ENCODE measurements around the gene DNAJA3. TPM values are rescaled to one million over a fixed set of nuclear protein-coding genes. Genes with fewer than 3 reads are reported as not detected.

DNAJA3 gene
- total RNA-seq, 1 donor from 2014 or later = 40.6 TPM

DNA sequence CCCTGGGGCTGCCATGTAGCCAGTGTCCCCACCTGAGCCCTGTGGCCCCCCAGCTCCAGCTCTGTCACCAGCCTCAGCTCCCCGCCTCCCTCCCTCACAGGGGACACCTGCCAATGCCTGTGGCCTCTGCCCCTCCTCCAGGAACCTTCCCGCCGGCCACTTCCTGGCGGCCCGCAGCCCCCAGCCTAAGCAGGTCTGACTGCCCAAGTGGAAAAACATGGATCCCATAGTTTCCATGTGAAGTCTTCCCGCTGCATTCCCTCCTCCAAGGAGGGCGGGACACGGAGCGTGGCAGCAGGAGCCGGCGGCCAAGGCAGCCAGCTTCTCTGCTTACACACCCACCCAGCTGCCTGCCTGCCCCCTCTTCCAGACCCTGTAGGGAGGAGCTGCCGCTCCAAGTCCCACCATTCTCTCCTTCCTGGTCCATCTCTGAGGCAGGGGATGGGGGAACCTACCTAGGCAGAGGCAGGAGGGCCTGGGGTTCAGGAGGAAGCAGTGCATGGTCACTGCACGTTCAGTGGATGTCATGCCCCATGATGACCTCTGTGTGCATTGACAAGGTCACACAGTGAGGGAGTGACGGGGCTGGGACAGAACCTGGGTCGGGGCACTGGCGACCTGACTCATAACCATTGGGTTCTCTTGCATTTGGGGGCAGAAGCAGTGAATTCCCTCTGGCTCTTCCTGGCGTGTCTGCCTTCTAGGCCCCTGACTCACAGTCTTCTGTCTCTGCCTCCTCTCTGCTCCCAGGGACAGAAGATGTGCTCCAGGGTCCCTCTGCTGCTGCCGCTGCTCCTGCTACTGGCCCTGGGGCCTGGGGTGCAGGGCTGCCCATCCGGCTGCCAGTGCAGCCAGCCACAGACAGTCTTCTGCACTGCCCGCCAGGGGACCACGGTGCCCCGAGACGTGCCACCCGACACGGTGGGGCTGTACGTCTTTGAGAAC lies 45.3 kb upstream of the DNAJA3 start:
- no peak overlapping the region for H3K4me3 ChIP-seq (ENCODE audit: low read depth, low read length)
- TF ChIP-seq, protein P1, sequence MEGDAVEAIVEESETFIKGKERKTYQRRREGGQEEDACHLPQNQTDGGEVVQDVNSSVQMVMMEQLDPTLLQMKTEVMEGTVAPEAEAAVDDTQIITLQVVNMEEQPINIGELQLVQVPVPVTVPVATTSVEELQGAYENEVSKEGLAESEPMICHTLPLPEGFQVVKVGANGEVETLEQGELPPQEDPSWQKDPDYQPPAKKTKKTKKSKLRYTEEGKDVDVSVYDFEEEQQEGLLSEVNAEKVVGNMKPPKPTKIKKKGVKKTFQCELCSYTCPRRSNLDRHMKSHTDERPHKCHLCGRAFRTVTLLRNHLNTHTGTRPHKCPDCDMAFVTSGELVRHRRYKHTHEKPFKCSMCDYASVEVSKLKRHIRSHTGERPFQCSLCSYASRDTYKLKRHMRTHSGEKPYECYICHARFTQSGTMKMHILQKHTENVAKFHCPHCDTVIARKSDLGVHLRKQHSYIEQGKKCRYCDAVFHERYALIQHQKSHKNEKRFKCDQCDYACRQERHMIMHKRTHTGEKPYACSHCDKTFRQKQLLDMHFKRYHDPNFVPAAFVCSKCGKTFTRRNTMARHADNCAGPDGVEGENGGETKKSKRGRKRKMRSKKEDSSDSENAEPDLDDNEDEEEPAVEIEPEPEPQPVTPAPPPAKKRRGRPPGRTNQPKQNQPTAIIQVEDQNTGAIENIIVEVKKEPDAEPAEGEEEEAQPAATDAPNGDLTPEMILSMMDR (conservative IDR thresholded peaks at IDR 0.05; ENCODE audit: low read depth, low read length) = no peak
- DNase-seq (ENCODE audit: low read depth) = no peak

DNA sequence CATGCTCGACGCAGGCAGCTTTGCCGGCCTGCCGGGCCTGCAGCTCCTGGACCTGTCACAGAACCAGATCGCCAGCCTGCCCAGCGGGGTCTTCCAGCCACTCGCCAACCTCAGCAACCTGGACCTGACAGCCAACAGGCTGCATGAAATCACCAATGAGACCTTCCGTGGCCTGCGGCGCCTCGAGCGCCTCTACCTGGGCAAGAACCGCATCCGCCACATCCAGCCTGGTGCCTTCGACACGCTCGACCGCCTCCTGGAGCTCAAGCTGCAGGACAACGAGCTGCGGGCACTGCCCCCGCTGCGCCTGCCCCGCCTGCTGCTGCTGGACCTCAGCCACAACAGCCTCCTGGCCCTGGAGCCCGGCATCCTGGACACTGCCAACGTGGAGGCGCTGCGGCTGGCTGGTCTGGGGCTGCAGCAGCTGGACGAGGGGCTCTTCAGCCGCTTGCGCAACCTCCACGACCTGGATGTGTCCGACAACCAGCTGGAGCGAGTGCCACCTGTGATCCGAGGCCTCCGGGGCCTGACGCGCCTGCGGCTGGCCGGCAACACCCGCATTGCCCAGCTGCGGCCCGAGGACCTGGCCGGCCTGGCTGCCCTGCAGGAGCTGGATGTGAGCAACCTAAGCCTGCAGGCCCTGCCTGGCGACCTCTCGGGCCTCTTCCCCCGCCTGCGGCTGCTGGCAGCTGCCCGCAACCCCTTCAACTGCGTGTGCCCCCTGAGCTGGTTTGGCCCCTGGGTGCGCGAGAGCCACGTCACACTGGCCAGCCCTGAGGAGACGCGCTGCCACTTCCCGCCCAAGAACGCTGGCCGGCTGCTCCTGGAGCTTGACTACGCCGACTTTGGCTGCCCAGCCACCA lies 44.4 kb upstream of the DNAJA3 start:
- TF ChIP-seq, protein P1 (conservative IDR thresholded peaks at IDR 0.05; ENCODE audit: low read depth, low read length) = no peak
- DNase-seq (ENCODE audit: low read depth) = no peak
- no peak overlapping the region for H3K4me3 ChIP-seq (ENCODE audit: low read depth, low read length)

DNA sequence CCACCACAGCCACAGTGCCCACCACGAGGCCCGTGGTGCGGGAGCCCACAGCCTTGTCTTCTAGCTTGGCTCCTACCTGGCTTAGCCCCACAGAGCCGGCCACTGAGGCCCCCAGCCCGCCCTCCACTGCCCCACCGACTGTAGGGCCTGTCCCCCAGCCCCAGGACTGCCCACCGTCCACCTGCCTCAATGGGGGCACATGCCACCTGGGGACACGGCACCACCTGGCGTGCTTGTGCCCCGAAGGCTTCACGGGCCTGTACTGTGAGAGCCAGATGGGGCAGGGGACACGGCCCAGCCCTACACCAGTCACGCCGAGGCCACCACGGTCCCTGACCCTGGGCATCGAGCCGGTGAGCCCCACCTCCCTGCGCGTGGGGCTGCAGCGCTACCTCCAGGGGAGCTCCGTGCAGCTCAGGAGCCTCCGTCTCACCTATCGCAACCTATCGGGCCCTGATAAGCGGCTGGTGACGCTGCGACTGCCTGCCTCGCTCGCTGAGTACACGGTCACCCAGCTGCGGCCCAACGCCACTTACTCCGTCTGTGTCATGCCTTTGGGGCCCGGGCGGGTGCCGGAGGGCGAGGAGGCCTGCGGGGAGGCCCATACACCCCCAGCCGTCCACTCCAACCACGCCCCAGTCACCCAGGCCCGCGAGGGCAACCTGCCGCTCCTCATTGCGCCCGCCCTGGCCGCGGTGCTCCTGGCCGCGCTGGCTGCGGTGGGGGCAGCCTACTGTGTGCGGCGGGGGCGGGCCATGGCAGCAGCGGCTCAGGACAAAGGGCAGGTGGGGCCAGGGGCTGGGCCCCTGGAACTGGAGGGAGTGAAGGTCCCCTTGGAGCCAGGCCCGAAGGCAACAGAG lies 43.5 kb upstream of the DNAJA3 start:
- TF ChIP-seq, protein P1 (conservative IDR thresholded peaks at IDR 0.05; ENCODE audit: low read depth, low read length) = no peak
- no peak for DNase-seq (ENCODE audit: low read depth)
- H3K4me3 ChIP-seq (ENCODE audit: low read depth, low read length) = no peak overlapping the region

DNA sequence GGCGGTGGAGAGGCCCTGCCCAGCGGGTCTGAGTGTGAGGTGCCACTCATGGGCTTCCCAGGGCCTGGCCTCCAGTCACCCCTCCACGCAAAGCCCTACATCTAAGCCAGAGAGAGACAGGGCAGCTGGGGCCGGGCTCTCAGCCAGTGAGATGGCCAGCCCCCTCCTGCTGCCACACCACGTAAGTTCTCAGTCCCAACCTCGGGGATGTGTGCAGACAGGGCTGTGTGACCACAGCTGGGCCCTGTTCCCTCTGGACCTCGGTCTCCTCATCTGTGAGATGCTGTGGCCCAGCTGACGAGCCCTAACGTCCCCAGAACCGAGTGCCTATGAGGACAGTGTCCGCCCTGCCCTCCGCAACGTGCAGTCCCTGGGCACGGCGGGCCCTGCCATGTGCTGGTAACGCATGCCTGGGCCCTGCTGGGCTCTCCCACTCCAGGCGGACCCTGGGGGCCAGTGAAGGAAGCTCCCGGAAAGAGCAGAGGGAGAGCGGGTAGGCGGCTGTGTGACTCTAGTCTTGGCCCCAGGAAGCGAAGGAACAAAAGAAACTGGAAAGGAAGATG lies 42.8 kb upstream of the DNAJA3 start:
- TF ChIP-seq, protein P1 (conservative IDR thresholded peaks at IDR 0.05; ENCODE audit: low read depth, low read length) = no peak
- DNase-seq (ENCODE audit: low read depth) = no peak
- no peak overlapping the region for H3K4me3 ChIP-seq (ENCODE audit: low read depth, low read length)

DNA sequence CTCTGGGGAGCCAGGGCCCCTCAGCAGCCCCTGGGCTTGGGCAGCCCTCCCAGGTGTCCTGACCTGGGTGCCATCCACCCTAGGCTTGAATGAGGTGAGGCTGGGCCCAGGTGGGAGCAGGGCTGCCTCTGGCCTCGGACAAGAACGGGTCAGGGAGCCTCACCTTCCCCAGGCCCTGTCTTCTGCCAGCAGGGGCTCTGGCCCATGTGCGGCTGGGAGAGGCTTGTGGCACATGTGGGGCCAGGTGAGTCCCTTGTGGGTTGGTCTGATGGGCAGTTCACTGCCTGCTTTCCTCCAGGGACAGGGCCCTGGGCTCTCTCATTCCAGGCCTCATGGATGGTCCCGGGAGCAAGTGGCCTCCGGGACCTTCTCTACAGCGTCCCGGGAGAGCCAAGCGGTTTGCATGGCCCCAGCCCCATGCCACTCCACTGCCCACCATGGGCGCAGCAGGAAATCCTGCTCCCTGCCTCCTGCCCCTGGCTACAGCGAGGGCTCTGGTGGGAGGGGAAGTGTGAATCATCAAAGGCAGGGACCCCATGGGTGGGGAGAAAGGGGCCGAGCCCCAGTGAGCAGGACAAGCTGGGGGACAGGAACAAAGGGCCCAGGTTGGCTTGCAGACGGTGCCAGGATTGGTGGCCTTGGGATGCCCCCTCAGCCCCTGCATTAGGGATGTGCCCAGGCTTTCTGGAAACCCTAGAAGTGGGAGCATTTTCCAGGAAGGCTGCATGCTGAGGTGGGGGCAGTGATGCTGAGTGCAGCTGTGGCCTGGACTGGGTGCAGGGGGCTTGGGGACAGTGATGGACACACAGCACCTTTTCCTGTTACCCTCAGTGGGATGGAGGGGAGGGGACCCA lies 41.9 kb upstream of the DNAJA3 start:
- TF ChIP-seq, protein P1 (conservative IDR thresholded peaks at IDR 0.05; ENCODE audit: low read depth, low read length) = no peak
- no peak overlapping the region for H3K4me3 ChIP-seq (ENCODE audit: low read depth, low read length)

More for the DNA sequence above, 41.9 kb upstream of the DNAJA3 start:
- no peak for DNase-seq (ENCODE audit: low read depth)

All from epithelial cell of proximal tubule (primary cell).